Smooth muscle cell (in vitro differentiated cells): ENCODE measurements around the gene CCDC102A. TPM values are rescaled to one million over a fixed set of nuclear protein-coding genes. Genes with fewer than 3 reads are reported as not detected.

Experiments
- DNase-seq: peaks from one replicate; lab custom pipeline; 2025; ENCODE audit not compliant: unreplicated experiment; lab: John Stamatoyannopoulos, UW
- H2AFZ ChIP-seq: fragments of 200-600 bp; sonication (generic); 2 replicates; pipeline ENCODE4 v1.6.0; 2016; ENCODE audit warnings: antibody characterized with exemption, low read depth, mild to moderate bottlenecking
- H3F3A ChIP-seq: fragments of 200-600 bp; sonication (generic); 2 replicates; pipeline ENCODE4 v1.6.0; 2017; ENCODE audit warnings: antibody characterized with exemption, low read depth
- H3K27ac ChIP-seq: fragments of 200-600 bp; sonication (generic); 2 replicates; pipeline ENCODE4 v1.5.1; 2016; ENCODE audit warnings: low read depth, mild to moderate bottlenecking
- H3K27me3 ChIP-seq: fragments of 200-600 bp; sonication (generic); 2 replicates; pipeline ENCODE4 v1.6.1; 2016; ENCODE audit warnings: low read depth, mild to moderate bottlenecking
- H3K36me3 ChIP-seq: fragments of 200-600 bp; sonication (generic); 2 replicates; pipeline ENCODE4 v1.5.1; 2016; ENCODE audit warnings: low read depth
- H3K4me1 ChIP-seq: fragments of 200-600 bp; sonication (generic); 2 replicates; pipeline ENCODE4 v1.5.1; 2016; ENCODE audit warnings: low read depth
- H3K4me2 ChIP-seq: fragments of 200-600 bp; sonication (generic); 2 replicates; pipeline ENCODE4 v1.6.0; 2016; ENCODE audit warnings: mild to moderate bottlenecking
- H3K4me3 ChIP-seq: fragments of 200-600 bp; sonication (generic); 2 replicates; pipeline ENCODE4 v1.5.1; 2016; ENCODE audit warnings: mild to moderate bottlenecking
- H3K79me2 ChIP-seq: fragments of 200-600 bp; sonication (generic); 2 replicates; pipeline ENCODE4 v1.6.0; 2016; ENCODE audit warnings: low read depth, mild to moderate bottlenecking
- H3K9ac ChIP-seq: fragments of 200-600 bp; sonication (generic); 2 replicates; pipeline ENCODE4 v1.6.0; 2016; ENCODE audit warnings: low read depth
- H3K9me3 ChIP-seq: fragments of 200-600 bp; sonication (generic); replicated peaks from 2 replicates; pipeline ENCODE4 v1.5.1; 2016; ENCODE audit warnings: low read depth
- H4K20me1 ChIP-seq: fragments of 200-600 bp; sonication (generic); 2 replicates; pipeline ENCODE4 v1.6.0; 2016; ENCODE audit warnings: low read depth
- WGBS: methylation state at CpG from one replicate; pipeline ENCODE4 v1.1.7; 2016; ENCODE audit warnings: low lambda C conversion rate; 5-methylcytosine and 5-hydroxymethylcytosine counted together
- polyA plus RNA-seq: library from polyadenylated mRNA; unstranded; fragments of >200 nt; fragmentation: Nextera tagmentation; extraction: Ambion mirVana; gene quantifications from 2 replicates; pipeline ENCODE4 v1.2.1, GENCODE V29; 2016
- total RNA-seq: library from RNA; depleted of rRNA; stranded (reverse); fragments of >200 nt; gene quantifications from 2 replicates; pipeline ENCODE4 v1.2.3, GENCODE V29; 2014
- TF ChIP-seq, protein P1 (sequence below): fragments of 200-600 bp; sonication (generic); IDR thresholded peaks from 2 replicates; pipeline ENCODE4 v1.5.1; 2017; ENCODE audit warnings: borderline replicate concordance, mild to moderate bottlenecking, antibody characterized with exemption; ENCODE audit not compliant: insufficient read depth, poor library complexity, severe bottlenecking

CCDC102A gene
- total and polyA plus RNA-seq, 2 experiments from 2014 or later = 10.8 to 25.3 TPM

DNA sequence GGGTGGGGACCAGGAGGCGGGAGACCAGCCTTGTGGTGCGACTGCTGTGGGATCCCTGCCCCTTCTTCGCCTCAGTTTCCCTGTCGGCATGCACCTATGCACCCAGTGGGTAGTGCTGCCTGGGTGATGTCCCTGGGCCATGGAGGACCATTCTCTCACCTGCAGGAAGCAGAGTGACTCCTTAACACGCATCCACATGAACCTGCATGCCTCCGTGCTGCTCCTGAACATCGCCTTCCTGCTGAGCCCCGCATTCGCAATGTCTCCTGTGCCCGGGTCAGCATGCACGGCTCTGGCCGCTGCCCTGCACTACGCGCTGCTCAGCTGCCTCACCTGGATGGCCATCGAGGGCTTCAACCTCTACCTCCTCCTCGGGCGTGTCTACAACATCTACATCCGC lies 31.3 kb upstream of the CCDC102A start:
- Histone ChIP-seq H3F3A (no peaks in the 10 kb centered on the region), H3K4me1 (no peaks in the 10 kb centered on the region), H4K20me1 (no peaks in the 10 kb centered on the region), H3K27me3 (no peaks in the 10 kb centered on the region), H2AFZ (no peak overlapping the region), H3K36me3 (no peaks in the 10 kb centered on the region), H3K4me3 (no peak overlapping the region), H3K4me2 (no peak overlapping the region), H3K9ac (no peak overlapping the region), H3K9me3 (no peaks in the 10 kb centered on the region), H3K27ac (no peak overlapping the region), H3K79me2 (no peaks in the 10 kb centered on the region)
- TF ChIP-seq, protein P1, sequence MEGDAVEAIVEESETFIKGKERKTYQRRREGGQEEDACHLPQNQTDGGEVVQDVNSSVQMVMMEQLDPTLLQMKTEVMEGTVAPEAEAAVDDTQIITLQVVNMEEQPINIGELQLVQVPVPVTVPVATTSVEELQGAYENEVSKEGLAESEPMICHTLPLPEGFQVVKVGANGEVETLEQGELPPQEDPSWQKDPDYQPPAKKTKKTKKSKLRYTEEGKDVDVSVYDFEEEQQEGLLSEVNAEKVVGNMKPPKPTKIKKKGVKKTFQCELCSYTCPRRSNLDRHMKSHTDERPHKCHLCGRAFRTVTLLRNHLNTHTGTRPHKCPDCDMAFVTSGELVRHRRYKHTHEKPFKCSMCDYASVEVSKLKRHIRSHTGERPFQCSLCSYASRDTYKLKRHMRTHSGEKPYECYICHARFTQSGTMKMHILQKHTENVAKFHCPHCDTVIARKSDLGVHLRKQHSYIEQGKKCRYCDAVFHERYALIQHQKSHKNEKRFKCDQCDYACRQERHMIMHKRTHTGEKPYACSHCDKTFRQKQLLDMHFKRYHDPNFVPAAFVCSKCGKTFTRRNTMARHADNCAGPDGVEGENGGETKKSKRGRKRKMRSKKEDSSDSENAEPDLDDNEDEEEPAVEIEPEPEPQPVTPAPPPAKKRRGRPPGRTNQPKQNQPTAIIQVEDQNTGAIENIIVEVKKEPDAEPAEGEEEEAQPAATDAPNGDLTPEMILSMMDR = no peak
- DNase-seq = no peak
- 97% methylated on average over 18 of the region's 18 CpGs for WGBS

DNA sequence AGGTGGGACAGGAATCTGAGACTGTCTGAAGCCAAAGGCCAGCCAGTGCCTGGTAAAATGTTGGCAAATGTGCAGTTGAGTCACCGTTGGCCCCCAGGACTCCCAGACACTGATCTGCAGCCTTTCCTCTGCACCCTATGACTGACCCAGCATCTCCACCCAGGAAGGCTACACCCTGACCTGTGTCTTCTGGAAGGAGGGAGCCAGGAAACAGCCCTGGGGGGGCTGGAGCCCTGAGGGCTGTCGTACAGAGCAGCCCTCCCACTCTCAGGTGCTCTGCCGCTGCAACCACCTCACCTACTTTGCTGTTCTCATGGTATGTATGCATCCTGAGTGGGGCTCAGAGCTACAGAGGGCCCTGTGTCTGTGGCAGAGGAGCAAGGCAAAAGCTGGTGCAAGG lies 30.1 kb upstream of the CCDC102A start:
- Histone ChIP-seq H3K4me1 (no peaks in the 10 kb centered on the region), H3K9me3 (no peaks in the 10 kb centered on the region), H3K27me3 (no peaks in the 10 kb centered on the region), H2AFZ (no peak overlapping the region), H3K9ac (no peak overlapping the region), H3F3A (no peaks in the 10 kb centered on the region), H3K36me3 (no peaks in the 10 kb centered on the region), H3K4me2 (no peak overlapping the region), H4K20me1 (no peaks in the 10 kb centered on the region), H3K79me2 (no peaks in the 10 kb centered on the region), H3K27ac (no peak overlapping the region), H3K4me3 (no peak overlapping the region)
- DNase-seq = no peak
- TF ChIP-seq, protein P1 = no peak
- 88% methylated on average over 3 of the region's 3 CpGs for WGBS

DNA sequence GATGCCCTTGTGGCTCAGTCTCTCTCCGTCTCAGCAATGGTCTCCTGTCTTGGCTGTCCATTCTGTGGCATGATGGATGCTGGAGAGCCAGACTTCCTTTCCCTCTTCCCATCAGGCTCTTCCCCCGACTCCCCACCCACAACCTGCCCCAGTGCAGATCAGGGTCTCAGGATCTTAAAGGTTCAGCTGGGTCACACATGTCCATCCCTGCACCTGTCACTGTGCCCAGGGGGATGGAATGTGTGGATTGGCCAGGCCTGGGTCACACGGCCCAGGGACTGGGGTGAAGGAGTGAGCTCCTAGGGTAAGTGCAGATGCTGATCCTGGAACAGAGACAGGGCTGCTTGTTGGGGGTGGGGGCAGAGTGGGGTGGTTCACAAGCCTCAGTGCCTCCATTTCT lies 29.1 kb upstream of the CCDC102A start:
- Histone ChIP-seq H3K9me3 (no peaks in the 10 kb centered on the region), H3K27ac (no peak overlapping the region)

More for the DNA sequence above, 29.1 kb upstream of the CCDC102A start:
- no peaks in the 10 kb centered on the region for H4K20me1 ChIP-seq
- no peak overlapping the region for H3K4me3 ChIP-seq
- H2AFZ ChIP-seq = no peak overlapping the region
- H3K27me3 ChIP-seq = no peaks in the 10 kb centered on the region
- H3K4me1 ChIP-seq = no peaks in the 10 kb centered on the region
- H3K9ac ChIP-seq = no peak overlapping the region
- H3K36me3 ChIP-seq = no peaks in the 10 kb centered on the region
- WGBS = 80% methylated on average over 3 of the region's 3 CpGs
- TF ChIP-seq, protein P1 = no peak
- H3F3A ChIP-seq = no peaks in the 10 kb centered on the region
- DNase-seq = no peak
- no peak overlapping the region for H3K4me2 ChIP-seq
- H3K79me2 ChIP-seq = no peaks in the 10 kb centered on the region
